Measurements from ENCODE around the gene DHX30. TPM values are rescaled to one million over a fixed set of nuclear protein-coding genes. Genes with fewer than 3 reads are reported as not detected.

The DHX30 gene
- total and polyA plus RNA-seq, 2 of the 8 experiments (the other 6 are each of a cell fraction or from before 2014, with no cell fraction given), result 82.4 to 97.9 TPM

- POLR2A ChIA-PET (ENCODE audit: partially characterized antibody), result interaction anchor here (0.6 to 2.0 kb wide), 3 partner anchors 21 to 260 kb away, joined by 3 to 5 read pairs (median 3); no protein-coding TSS in a partner anchor
- TF ChIP-seq SIN3A (conservative IDR thresholded peaks at IDR 0.05 in 1 of 2, IDR thresholded peaks at IDR 0.05 in 1 of 2; ENCODE audit: low read depth in 1 of 2, low read length in 2 of 2) (no peak), KDM5A (IDR thresholded peaks at IDR 0.05; ENCODE audit: low read length) (no peak), USF2 (IDR thresholded peaks at IDR 0.05; ENCODE audit: low read length) (no peak), CHD2 (IDR thresholded peaks at IDR 0.05; ENCODE audit: low read length) (no peak), SIRT6 (IDR thresholded peaks at IDR 0.05; ENCODE audit: low read length) (no peak), SP2 (IDR thresholded peaks at IDR 0.05; ENCODE audit: low read length) (no peak), BRCA1 (IDR thresholded peaks at IDR 0.05; ENCODE audit: low read depth, low read length) (no peak), TAF7 (optimal IDR thresholded peaks at IDR 0.05; ENCODE audit: borderline replicate concordance, low read depth, low read length) (no peak), ZNF274 (IDR thresholded peaks at IDR 0.05; ENCODE audit: borderline replicate concordance, extremely low read depth, low read length) (no peak), RBBP5 (IDR thresholded peaks at IDR 0.05; ENCODE audit: borderline replicate concordance, low read depth, low read length) (no peak), MAFK (IDR thresholded peaks at IDR 0.05; ENCODE audit: low read depth, low read length) (no peak), HDAC6 (IDR thresholded peaks at IDR 0.05; ENCODE audit: low read depth, low read length) (no peak), RFX5 (IDR thresholded peaks at IDR 0.05; ENCODE audit: borderline replicate concordance, low read depth, low read length) (no peak), JUND (IDR thresholded peaks at IDR 0.05; ENCODE audit: low read length) (no peak)
These were observed 70.0 kb downstream of the DHX30 start for GRCh38 chr3:47872916-47873315.

More at GRCh38 chr3:47872916-47873315, 70.0 kb downstream of the DHX30 start:
- Histone ChIP-seq H3K4me2 (ENCODE audit: insufficient read depth in 1 of 2, low read depth in 2 of 2, low read length in 2 of 2) (no peak overlapping the region), H3K4me1 (replicated peaks in 1 of 4; ENCODE audit: control insufficient read depth in 3 of 4, insufficient read depth in 4 of 4, low read length in 3 of 4) (peaks cover 0 to 3% (median 0%) of the 10 kb centered on the region in 4 experiments; a peak in 2 of 7 replicates), H3K9me3 (ENCODE audit: insufficient read depth in 2 of 2, low read depth in 1 of 2, low read length in 1 of 2) (no peaks in the 10 kb centered on the region), H2BK20ac (ENCODE audit: low read length) (no peak overlapping the region), H3K4me3 (ENCODE audit: extremely low read depth in 1 of 4, insufficient read depth in 2 of 4, low read depth in 3 of 4, low read length in 4 of 4) (no peak overlapping the region), H3K27ac (ENCODE audit: low read depth, low read length) (no peak overlapping the region), H3K23me2 (ENCODE audit: low read depth, low read length) (no peaks in the 10 kb centered on the region), H3K9ac (replicated peaks in 1 of 4; ENCODE audit: extremely low read depth in 1 of 4, low read depth in 3 of 4, low read length in 3 of 4) (no peak overlapping the region), H2AFZ (ENCODE audit: low read length) (no peak overlapping the region), H2BK5ac (ENCODE audit: low read depth, low read length) (no peak overlapping the region), H3K27me3 (replicated peaks in 1 of 4; ENCODE audit: control insufficient read depth in 3 of 4, extremely low read depth in 1 of 4, insufficient read depth in 3 of 4, low read length in 3 of 4) (no peaks in the 10 kb centered on the region), H2BK120ac (replicated peaks; ENCODE audit: low read depth, low read length) (no peak overlapping the region), H3K79me2 (ENCODE audit: control insufficient read depth in 1 of 2, insufficient read depth in 2 of 2, low read length in 2 of 2) (no peaks in the 10 kb centered on the region), H3K79me1 (ENCODE audit: low read depth, low read length) (no peaks in the 10 kb centered on the region), H2BK12ac (ENCODE audit: low read depth, low read length) (no peak overlapping the region), H2BK15ac (ENCODE audit: low read length) (no peak overlapping the region), H4K8ac (ENCODE audit: extremely low read depth, insufficient read depth, low read length) (no peak overlapping the region), H4K5ac (ENCODE audit: insufficient read length, low read depth, low read length) (no peak overlapping the region), H3K18ac (ENCODE audit: extremely low read depth, low read length) (no peak overlapping the region), H3K36me3 (ENCODE audit: control insufficient read depth in 2 of 4, insufficient read depth in 4 of 4, low read length in 3 of 4) (peaks cover 10 to 49% (median 37%) of the 10 kb centered on the region in 4 experiments; a peak in 7 of 8 replicates), H3K4ac (replicated peaks; ENCODE audit: insufficient read length, low read depth, low read length) (no peak overlapping the region), H4K91ac (replicated peaks; ENCODE audit: insufficient read length, low read length) (no peak overlapping the region), H3K14ac (ENCODE audit: insufficient read length) (no peak overlapping the region), H3K23ac (ENCODE audit: insufficient read length) (no peak overlapping the region), H3K56ac (replicated peaks; ENCODE audit: insufficient read length, low read depth, low read length) (no peak overlapping the region), H2AK5ac (ENCODE audit: low read depth, low read length) (no peak overlapping the region), H4K20me1 (replicated peaks in 1 of 2; ENCODE audit: control insufficient read depth in 1 of 2, insufficient read depth in 2 of 2, low read length in 2 of 2) (no peaks in the 10 kb centered on the region)
- CTCF ChIA-PET (ENCODE audit: partially characterized antibody), result interaction anchor here (0.7 to 2.2 kb wide), 4 partner anchors 15 to 285 kb away, joined by 3 to 11 read pairs (median 4); no protein-coding TSS in a partner anchor
- 93% methylated on average over 4 of the region's 4 CpGs; no CpG with 5 or more reads in 1 of the 2 experiments for WGBS, 2 experiments (ENCODE audit: extremely low coverage in 1 of 2, insufficient coverage in 1 of 2, insufficient read length in 1 of 2, insufficient replicate concordance in 2 of 2, low coverage in 1 of 2, low lambda C conversion rate in 2 of 2, missing lambda C conversion rate in 1 of 2)
- FAIRE-seq (no peak), DNase-seq (ENCODE audit: low read depth in 1 of 2, low spot score in 2 of 2) (no peak)
